A673 (cell line): ENCODE data around the gene TMEM42. TPM values are rescaled to one million over a fixed set of nuclear protein-coding genes. Genes with fewer than 3 reads are reported as not detected.

Experiments used
- BruUV-seq: library from RNA; stranded (reverse); fragments of 400-500 nt; replicated peaks from 2 replicates; lab custom pipeline; 2021; lab: Mats Ljungman, UMichigan
- CTCF ChIA-PET: fragments of 300-600 bp; sonication (Branson Sonifier 250); formaldehyde crosslinking; loops from one replicate; lab custom pipeline; 2022; ENCODE audit warnings: antibody characterized with exemption; lab: Charles Lee
- POLR2A ChIA-PET: fragments of 300-600 bp; sonication (Branson Sonifier 250); formaldehyde crosslinking; loops from one replicate; lab custom pipeline; 2022; ENCODE audit warnings: antibody characterized with exemption; ENCODE audit not compliant: low non-redundant PET; lab: Charles Lee
- DNase-seq: peaks from one replicate; pipeline ENCODE4 v3.0.0-alpha.2; 2015; ENCODE audit warnings: low spot score
- H3K27ac ChIP-seq: fragments of 200-600 bp; sonication (generic); 2 replicates; pipeline ENCODE4 v1.5.1; 2016; ENCODE audit warnings: mixed run types, low read depth, mild to moderate bottlenecking, mixed read lengths, antibody characterized with exemption, low read length; ENCODE audit not compliant: poor library complexity, severe bottlenecking
- H3K27me3 ChIP-seq: fragments of 200-600 bp; sonication (generic); replicated peaks from 2 replicates; pipeline ENCODE4 v1.6.1; 2017; ENCODE audit warnings: mixed run types, low read depth, mild to moderate bottlenecking, mixed read lengths, antibody characterized with exemption, low read length; ENCODE audit not compliant: insufficient read depth, poor library complexity
- H3K36me3 ChIP-seq: fragments of 200-600 bp; sonication (generic); 2 replicates; pipeline ENCODE4 v1.6.1; 2016; ENCODE audit warnings: mixed run types, mild to moderate bottlenecking, mixed read lengths, antibody characterized with exemption, low read length; ENCODE audit not compliant: insufficient read depth, poor library complexity, severe bottlenecking
- H3K4me1 ChIP-seq: fragments of 200-600 bp; sonication (generic); 2 replicates; pipeline ENCODE4 v1.6.1; 2017; ENCODE audit warnings: mixed run types, mild to moderate bottlenecking, mixed read lengths, antibody characterized with exemption, low read length; ENCODE audit not compliant: insufficient read depth, poor library complexity, severe bottlenecking
- H3K4me3 ChIP-seq: fragments of 200-600 bp; sonication (generic); 2 replicates; pipeline ENCODE4 v1.5.1; 2016; ENCODE audit warnings: low read depth, mixed run types, mild to moderate bottlenecking, mixed read lengths, low read length; ENCODE audit not compliant: poor library complexity, severe bottlenecking
- H3K9me3 ChIP-seq: fragments of 200-600 bp; sonication (generic); 2 replicates; pipeline ENCODE4 v1.6.1; 2016; ENCODE audit warnings: mixed run types, low read depth, mild to moderate bottlenecking, mixed read lengths, antibody characterized with exemption, low read length; ENCODE audit not compliant: poor library complexity, severe bottlenecking
- EZH2 ChIP-seq: fragments of 200-600 bp; sonication (generic); IDR thresholded peaks from 2 replicates; pipeline ENCODE4 v1.6.1; 2017; ENCODE audit warnings: borderline replicate concordance, low read depth, mild to moderate bottlenecking, mixed read lengths, antibody characterized with exemption, low read length; ENCODE audit not compliant: poor library complexity, severe bottlenecking
- intact Hi-C: fragments of 100-400 bp; cut with micrococcal nuclease; formaldehyde crosslinking; loops from one replicate; pipeline ENCODE4 v1.10.0; 2022; ENCODE audit not compliant: unreplicated experiment
- total RNA-seq: library from RNA; stranded (reverse); gene quantifications from 2 replicates; pipeline ENCODE4 v1.2.3, GENCODE V29; 2021
- TF ChIP-seq, protein P1 (sequence below): fragments of 300-800, 200-600 bp; sonication (generic); conservative IDR thresholded peaks from 2 replicates; pipeline ENCODE4 v1.5.1; 2017; ENCODE audit warnings: low read depth, mild to moderate bottlenecking, antibody characterized with exemption, low read length, moderate library complexity, mixed read lengths

TMEM42 gene
- total RNA-seq, 1 experiment from 2014 or later, result 6.5 TPM

GRCh38 chr3:44890258-44890657, 28.5 kb downstream of the TMEM42 start:
- H3K27me3 ChIP-seq, result no peaks in the 10 kb centered on the region
- H3K9me3 ChIP-seq, result no peaks in the 10 kb centered on the region
- no TSS peak for BruUV-seq
- TF ChIP-seq, protein P1, sequence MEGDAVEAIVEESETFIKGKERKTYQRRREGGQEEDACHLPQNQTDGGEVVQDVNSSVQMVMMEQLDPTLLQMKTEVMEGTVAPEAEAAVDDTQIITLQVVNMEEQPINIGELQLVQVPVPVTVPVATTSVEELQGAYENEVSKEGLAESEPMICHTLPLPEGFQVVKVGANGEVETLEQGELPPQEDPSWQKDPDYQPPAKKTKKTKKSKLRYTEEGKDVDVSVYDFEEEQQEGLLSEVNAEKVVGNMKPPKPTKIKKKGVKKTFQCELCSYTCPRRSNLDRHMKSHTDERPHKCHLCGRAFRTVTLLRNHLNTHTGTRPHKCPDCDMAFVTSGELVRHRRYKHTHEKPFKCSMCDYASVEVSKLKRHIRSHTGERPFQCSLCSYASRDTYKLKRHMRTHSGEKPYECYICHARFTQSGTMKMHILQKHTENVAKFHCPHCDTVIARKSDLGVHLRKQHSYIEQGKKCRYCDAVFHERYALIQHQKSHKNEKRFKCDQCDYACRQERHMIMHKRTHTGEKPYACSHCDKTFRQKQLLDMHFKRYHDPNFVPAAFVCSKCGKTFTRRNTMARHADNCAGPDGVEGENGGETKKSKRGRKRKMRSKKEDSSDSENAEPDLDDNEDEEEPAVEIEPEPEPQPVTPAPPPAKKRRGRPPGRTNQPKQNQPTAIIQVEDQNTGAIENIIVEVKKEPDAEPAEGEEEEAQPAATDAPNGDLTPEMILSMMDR, result no peak
- TF ChIP-seq EZH2, result no peak
- intact Hi-C loops, result no loop called here
- CTCF ChIA-PET, result interaction anchor here (0.6 kb wide), 1 partner anchor 1685 kb away, joined by 3 read pairs; no protein-coding TSS in a partner anchor
- H3K4me3 ChIP-seq, result no peak overlapping the region
- H3K4me1 ChIP-seq, result no peaks in the 10 kb centered on the region
- DNase-seq, result no peak
- POLR2A ChIA-PET, result no interaction called here
- H3K36me3 ChIP-seq, result no peaks in the 10 kb centered on the region
- no peak overlapping the region for H3K27ac ChIP-seq

DNA sequence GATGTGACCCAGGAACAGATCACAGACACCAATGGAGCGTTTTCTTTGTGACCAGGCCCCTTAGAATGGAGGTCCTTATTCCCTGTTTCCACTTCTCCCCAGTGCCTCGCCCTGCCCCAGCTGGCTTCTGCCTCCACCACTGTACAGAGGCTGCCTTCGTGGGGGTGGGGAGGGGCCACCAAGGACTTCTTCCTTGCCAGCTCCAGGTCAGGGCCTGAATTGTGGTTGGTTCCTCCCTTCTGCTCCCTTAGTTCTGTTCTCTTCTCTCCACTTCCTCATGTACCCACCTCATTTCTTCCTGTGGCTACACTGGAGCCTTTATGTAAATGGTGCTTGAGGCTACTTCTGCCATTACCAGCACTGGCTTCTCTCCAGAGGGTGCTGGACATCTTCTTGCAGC, 29.1 kb downstream of the TMEM42 start:
- BruUV-seq, result no TSS peak
- intact Hi-C loops, result no loop called here
- Histone ChIP-seq H3K27me3 (no peaks in the 10 kb centered on the region), H3K36me3 (no peaks in the 10 kb centered on the region), H3K9me3 (no peaks in the 10 kb centered on the region), H3K4me3 (no peak overlapping the region), H3K4me1 (no peaks in the 10 kb centered on the region), H3K27ac (no peak overlapping the region)
- CTCF ChIA-PET, result interaction anchor here (0.6 kb wide), 1 partner anchor 1686 kb away, joined by 3 read pairs; no protein-coding TSS in a partner anchor
- no peak for TF ChIP-seq EZH2
- TF ChIP-seq, protein P1, result no peak
- POLR2A ChIA-PET, result no interaction called here
- no peak for DNase-seq

DNA sequence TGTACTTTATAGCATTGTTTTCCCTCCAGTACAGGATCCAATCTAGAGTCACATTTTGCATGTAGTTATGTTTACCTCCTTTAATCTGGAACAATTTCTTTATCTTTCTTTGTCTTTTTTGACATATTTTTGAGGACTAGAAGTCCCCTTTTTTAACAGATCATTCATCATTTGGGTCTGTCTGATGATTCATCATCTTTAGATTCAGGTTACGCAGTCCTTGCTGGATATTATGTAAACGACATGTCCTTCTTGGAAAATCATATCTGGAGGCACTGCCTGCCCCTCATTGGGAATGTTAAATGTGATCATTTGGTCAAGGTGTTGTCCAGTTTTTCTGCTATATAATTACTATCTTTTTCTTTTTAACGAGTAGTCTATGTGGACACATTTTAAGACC, 31.0 kb downstream of the TMEM42 start:
- H3K4me3 ChIP-seq, result no peak overlapping the region
- H3K9me3 ChIP-seq, result no peaks in the 10 kb centered on the region
- ChIA-PET POLR2A (no interaction called here), CTCF (no interaction called here)
- DNase-seq, result no peak
- no peaks in the 10 kb centered on the region for H3K27me3 ChIP-seq
- intact Hi-C loops, result no loop called here
- no peak for TF ChIP-seq EZH2
- TF ChIP-seq, protein P1, result no peak
- no peaks in the 10 kb centered on the region for H3K4me1 ChIP-seq
- no peak overlapping the region for H3K27ac ChIP-seq
- no peaks in the 10 kb centered on the region for H3K36me3 ChIP-seq
- no TSS peak for BruUV-seq
